Measurements from ENCODE around the gene CYBC1. TPM values are rescaled to one million over a fixed set of nuclear protein-coding genes. Genes with fewer than 3 reads are reported as not detected.
A peak's percentile ranks its signal among the peaks of the same experiment; 100 is the strongest.

Gene CYBC1
- 10 to 100 TPM; 40.5 to 53.5 (median 50.5) TPM for polyA plus RNA-seq (ENCODE audit: insufficient read length in 4 of 4)

- peak; percentile 74 to 84 (median 81) for DNase-seq (ENCODE audit: low read depth in 4 of 4, low spot score in 3 of 4)
These were observed at the start of gene CYBC1 for GRCh38 chr17:82450357-82451106. Gene CYBC1 (minus strand): TSS chr17:82450752. CDS start chr17:82449254, 1,498 bp downstream.

DNA sequence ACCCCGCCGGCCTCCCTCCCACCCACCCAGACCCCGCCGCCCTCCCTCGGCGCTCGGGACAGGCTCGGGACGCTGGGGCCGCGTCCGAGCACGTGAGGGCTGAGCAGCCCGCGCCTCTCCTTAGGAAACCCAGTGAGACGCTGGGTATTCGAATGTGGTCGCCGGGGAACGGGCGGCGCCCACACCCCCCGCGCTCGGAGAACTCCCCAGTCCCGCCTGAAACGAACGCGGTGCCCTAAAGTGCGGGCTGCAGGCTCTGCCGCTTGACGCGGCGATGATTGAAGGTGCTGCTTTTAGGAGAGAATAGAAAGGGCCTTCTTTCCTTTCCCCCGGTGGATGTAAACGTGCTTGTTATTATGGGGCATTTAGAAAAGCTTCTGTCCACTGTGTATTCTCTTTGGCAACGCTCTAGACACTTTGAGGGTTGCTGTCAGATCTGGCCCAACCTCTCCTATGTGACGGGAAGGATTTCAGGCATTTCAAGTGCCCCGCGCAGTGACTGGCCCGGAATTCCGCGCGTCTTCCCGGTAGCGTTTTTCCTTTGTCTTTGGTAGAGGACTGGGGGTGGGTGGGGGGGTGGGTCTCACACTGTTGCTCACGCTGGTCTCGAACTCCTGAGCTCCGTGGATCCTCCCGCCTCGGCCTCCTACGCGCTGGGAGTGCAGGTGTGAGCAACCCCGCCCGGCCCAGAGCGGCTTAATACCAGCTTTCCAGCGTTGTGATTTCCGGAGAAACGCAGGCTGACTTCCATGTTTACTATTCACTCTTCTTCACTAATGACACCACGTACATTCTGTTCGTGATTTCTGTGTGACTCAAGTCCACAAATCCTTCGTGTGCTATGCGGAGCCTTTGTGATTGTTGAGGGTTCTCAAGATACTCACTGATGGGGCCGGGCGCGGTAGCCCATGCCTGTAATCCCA lies 47.2 kb upstream of the CYBC1 start:
- DNase-seq (ENCODE audit: low read depth in 4 of 4, low spot score in 3 of 4): peak in 1 of 4 donors; percentile 39

DNA sequence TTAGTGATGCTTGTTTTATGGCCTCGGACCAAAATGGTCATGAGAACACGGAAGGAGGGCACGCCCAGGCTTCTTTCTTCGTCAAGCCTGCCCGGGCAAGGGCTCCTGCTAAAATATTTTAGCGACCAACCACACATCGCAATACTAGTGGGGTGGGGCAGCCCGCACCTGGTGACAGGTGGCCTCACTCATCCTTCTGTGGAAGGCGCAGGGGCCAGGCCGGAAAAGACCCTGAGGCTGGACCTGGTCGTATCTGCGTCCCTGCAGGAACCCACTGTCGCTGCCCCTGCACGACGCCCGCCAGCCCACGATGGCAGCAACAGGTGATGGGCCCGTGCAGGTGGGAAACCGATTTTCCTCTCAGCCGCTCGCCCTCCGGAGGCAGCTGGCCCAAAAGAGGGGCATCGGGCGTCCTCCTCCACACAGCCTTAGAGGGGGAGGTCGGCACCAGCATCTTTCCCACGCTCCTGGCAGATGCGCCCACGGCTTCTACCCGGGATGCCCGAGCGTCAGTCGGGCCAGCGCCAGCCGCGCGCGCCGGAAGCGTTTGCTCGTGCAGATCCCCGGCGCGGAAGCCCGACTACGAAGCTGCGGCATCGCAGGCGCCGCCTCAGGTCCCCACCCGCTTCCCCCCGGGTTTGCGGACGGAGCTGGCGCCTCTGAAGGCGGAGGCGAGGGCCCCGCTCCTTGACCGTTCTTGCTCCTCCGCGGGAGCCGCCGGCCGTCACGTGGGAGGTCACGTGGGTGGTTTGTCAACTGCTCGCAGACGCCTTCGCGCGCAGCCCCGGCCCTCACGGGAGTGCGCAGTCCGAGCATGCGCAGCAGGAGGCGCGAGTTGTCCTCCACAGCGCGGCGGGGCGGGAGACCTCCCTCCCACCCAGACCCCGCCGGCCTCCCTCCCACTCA lies 46.2 kb upstream of the CYBC1 start:
- DNase-seq (ENCODE audit: low read depth in 4 of 4, low spot score in 3 of 4): peak; percentile 86 to 90 (median 87)

- no peak for DNase-seq (ENCODE audit: low read depth in 4 of 4, low spot score in 3 of 4)
These were observed 45.4 kb upstream of the CYBC1 start for GRCh38 chr17:82495844-82496528.

DNA sequence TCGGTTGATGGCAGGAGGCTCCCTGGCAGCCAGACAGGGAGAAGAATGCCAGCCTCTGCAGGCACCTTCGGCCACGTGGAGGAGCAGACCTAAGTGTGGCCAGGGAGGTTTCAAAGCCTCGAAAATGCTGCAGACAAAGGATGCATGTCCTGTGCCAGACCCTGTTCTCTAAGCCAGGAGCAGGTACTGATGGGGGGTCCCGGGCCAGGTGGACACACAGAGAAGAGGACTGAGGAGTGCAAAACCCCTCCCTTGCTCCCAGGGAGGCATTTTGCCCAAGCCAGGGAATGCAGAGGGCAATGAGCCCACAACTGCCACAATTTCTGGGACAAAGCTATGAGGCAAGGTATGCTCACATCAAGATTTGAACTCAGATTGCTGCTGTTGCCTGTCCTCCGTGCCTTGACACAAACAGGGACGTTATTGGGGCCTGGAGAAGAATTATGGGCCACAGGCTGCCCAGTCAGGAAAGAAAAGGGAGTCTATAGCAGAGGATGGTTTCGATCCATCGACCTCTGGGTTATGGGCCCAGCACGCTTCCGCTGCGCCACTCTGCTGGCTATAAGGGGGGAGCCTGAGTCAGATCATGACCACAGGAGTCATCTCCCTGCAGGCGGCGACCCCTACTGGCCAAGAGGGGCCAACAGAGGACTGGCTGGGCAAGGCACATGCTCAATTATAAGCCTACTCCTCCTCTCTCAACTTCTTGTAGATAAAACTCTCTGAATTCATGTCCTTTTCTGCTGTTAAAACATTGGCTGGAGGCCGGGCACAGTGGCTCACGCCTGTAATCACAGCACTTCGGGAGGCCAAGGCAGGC lies 43.9 kb upstream of the CYBC1 start:
- DNase-seq (ENCODE audit: low read depth in 4 of 4, low spot score in 3 of 4): peak; percentile 63 to 78 (median 65)

- no peak for DNase-seq (ENCODE audit: low read depth in 4 of 4, low spot score in 3 of 4)
These were observed 42.8 kb upstream of the CYBC1 start for GRCh38 chr17:82493226-82493781.

GRCh38 chr17:82492643-82493225 lies 42.2 kb upstream of the CYBC1 start:
- DNase-seq (ENCODE audit: low read depth in 4 of 4, low spot score in 3 of 4): no peak

GRCh38 chr17:82491533-82491932 lies 41.0 kb upstream of the CYBC1 start:
- DNase-seq (ENCODE audit: low read depth in 4 of 4, low spot score in 3 of 4): no peak

- DNase-seq (ENCODE audit: low read depth in 4 of 4, low spot score in 3 of 4): no peak
These were observed 40.6 kb upstream of the CYBC1 start for GRCh38 chr17:82491196-82491530.

GRCh38 chr17:82490512-82491195 lies 40.1 kb upstream of the CYBC1 start:
- DNase-seq (ENCODE audit: low read depth in 4 of 4, low spot score in 3 of 4): no peak

DNA sequence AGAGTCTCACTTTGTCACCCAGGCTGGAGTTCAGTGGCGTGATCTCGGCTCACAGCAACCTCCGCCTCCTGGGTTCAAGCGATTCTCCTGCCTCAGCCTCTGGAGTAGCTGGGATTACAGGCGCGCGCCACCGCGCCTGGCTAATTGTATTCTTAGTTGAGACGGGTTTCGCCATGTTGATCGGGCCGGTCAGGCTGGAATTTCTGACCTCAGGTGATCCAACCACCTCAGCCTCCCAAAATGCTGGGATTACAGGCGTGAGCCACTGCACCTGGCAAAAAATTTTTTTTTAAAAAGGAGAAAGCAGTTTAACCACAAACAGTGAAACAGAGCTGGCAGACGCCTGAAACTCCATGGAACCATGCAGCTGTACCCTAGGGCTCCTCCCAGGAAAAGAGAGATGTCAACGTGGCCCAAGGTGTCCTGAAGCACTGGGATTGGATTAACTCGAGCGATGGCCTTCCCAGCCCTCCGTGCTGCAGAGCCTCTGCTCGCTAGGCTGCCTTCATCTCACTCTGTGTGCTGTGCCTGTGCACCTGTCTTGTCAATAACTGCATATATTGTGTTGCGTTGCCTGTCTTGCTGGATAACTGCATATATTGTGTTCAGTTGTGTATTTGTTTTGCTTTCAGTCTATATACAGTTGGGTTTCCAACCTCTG lies 39.4 kb upstream of the CYBC1 start:
- DNase-seq (ENCODE audit: low read depth in 4 of 4, low spot score in 3 of 4): no peak

DNA sequence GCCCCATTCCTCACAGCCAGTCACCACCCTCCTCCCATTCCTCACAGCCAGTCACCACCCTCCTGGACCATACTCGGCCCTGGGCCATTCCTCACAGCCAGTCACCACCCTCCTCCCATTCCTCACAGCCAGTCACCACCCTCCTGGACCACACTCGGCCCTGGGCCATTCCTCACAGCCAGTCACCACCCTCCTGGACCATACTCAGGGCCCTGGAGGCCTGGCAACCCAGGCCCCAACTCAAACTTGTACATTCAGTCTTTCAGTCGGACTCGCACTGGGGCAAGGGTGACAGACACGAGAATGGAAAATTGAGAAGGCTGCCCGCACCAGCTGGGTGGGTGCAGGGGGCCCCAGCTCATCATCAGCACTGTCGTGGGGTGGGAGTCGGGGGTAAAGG lies 38.6 kb upstream of the CYBC1 start:
- DNase-seq (ENCODE audit: low read depth in 4 of 4, low spot score in 3 of 4): no peak

DNA sequence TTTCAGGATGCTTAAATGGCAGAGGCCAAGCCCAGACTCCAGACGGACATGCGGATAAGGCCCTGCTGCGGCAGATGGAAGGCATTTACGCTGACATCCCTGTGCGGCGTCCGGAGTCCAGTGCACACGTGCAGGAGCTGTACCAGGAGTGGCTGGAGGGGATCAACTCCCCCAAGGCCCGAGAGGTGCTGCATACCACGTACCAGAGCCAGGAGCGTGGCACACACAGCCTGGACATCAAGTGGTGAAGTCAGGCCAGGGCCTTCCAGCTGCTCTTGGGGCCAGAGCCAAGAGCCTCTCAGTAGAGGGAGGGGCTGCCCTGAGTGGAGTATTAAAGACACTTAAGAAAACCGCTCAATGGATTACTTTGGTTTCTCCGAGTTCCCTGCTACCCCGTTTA lies 37.4 kb upstream of the CYBC1 start:
- DNase-seq (ENCODE audit: low read depth in 4 of 4, low spot score in 3 of 4): no peak

DNA sequence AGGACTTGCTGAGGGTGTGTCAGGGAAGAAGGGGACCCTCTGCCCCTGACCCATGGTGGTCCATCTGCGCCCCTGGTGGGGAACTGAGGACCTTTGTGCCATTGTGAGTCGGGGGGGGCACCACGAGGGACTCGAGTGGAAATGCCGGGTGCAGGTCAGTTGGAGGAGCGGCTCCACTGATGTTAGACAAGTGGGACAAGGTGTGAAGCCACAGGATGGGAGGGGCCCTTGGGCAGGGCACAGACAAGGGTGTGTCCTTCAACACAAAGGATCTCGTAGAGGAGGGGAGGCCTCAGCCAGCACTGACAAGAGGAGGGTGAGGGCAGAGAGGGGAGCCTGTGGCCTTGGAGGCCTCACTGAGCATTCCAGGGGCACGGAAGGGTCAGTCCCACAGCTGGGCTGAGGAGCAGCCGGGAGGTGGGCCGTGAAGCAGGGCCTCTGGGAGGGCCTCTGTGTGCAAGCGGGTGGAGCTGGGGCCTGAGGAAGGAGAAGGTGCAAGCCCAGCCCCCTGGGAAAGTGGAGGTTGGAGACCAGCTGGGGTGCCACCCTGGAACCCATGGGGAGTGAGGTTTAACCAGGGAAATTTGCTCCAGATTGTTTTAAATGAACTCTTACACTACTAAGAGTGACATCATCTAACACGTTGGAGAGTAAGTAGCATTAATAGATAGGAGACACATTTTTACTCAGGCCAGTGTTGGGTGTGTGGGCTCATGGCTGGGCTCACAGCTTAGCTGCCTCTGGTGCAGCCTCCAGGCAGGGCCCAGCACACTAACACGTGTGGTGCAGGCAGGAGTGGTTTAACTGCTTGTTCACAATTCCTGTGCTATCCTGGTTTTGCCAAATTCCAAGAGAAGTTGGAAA lies 35.9 kb upstream of the CYBC1 start:
- no peak for DNase-seq (ENCODE audit: low read depth in 4 of 4, low spot score in 3 of 4)

- DNase-seq (ENCODE audit: low read depth in 4 of 4, low spot score in 3 of 4): no peak
These were observed 33.3 kb upstream of the CYBC1 start for GRCh38 chr17:82483836-82484235.

DNA sequence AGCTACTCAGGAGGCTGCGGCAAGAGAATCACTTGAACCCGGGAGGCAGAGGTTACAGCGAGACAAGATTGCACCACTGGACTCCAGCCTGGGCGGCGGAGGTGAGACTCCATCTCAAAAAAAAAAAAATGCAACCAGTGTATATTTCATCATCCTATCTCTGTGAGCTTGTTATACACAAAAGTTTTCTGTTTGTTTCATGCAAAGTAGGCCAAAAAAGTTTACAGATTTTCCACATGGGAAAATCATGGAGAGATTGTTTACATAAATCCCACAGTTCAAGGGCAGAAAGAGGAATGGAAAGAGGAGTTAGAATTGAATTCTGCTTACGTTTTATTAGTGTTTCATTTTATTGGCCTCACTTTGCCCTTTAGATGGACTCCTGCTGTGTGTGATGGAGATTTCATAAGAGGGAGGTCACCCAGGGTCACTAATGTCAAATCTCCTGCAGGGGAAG lies 32.7 kb upstream of the CYBC1 start:
- no peak for DNase-seq (ENCODE audit: low read depth in 4 of 4, low spot score in 3 of 4)

All from right renal pelvis (tissue), 4 donors.